ENCODE measurements around the gene CELSR1. TPM values are rescaled to one million over a fixed set of nuclear protein-coding genes. Genes with fewer than 3 reads are reported as not detected.

The CELSR1 gene
- total RNA-seq, 2 donors from 2014 or later, result 24.4 to 34.1 TPM

DNA sequence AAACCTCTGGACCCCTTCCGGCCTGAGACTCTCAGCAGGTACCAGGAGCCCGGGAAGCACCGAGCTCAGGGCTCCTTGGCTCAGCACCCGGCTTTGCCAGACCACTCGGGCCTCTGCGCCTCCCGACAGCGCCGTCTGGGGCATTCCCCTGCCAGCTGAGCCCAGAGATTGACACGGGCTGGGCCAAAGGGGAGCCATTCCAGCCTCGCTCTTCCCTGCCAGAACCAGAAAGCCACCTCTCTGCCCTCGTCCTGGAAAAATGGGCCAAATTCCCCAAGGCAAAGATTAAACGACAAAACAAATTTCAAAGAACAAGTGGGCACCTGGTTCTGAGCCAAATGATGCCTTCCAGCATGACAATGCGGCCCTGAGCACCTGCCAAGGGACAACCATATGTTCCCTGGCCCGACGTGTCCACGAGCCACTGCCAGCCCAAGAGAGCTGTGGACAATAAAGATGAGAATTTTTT, 59.3 kb downstream of the CELSR1 start:
- Mint-ChIP-seq H3K36me3 (ENCODE audit: low read depth) (peaks cover 12% of the 10 kb centered on the region), H3K27ac (no peak overlapping the region), H3K27me3 (ENCODE audit: insufficient read depth) (no peaks in the 10 kb centered on the region), H3K4me3 (no peak overlapping the region), H3K9me3 (peaks cover 22% of the 10 kb centered on the region), H3K4me1 (peaks cover 20% of the 10 kb centered on the region)
- TF ChIP-seq, protein P1, sequence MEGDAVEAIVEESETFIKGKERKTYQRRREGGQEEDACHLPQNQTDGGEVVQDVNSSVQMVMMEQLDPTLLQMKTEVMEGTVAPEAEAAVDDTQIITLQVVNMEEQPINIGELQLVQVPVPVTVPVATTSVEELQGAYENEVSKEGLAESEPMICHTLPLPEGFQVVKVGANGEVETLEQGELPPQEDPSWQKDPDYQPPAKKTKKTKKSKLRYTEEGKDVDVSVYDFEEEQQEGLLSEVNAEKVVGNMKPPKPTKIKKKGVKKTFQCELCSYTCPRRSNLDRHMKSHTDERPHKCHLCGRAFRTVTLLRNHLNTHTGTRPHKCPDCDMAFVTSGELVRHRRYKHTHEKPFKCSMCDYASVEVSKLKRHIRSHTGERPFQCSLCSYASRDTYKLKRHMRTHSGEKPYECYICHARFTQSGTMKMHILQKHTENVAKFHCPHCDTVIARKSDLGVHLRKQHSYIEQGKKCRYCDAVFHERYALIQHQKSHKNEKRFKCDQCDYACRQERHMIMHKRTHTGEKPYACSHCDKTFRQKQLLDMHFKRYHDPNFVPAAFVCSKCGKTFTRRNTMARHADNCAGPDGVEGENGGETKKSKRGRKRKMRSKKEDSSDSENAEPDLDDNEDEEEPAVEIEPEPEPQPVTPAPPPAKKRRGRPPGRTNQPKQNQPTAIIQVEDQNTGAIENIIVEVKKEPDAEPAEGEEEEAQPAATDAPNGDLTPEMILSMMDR (conservative IDR thresholded peaks at IDR 0.05), result no peak
- Histone ChIP-seq H3K27me3 (ENCODE audit: control insufficient read depth, insufficient read depth, low read length, poor library complexity, severe bottlenecking) (no peaks in the 10 kb centered on the region), H3K36me3 (ENCODE audit: control insufficient read depth, insufficient read depth, low read length) (no peaks in the 10 kb centered on the region), H3K4me3 (ENCODE audit: low read length) (no peak overlapping the region), H3K9me3 (ENCODE audit: control insufficient read depth, low read length) (peaks cover 6% of the 10 kb centered on the region), H3K4me1 (ENCODE audit: control insufficient read depth, insufficient read depth, low read length) (no peaks in the 10 kb centered on the region), H3K27ac (ENCODE audit: low read depth, low read length) (no peak overlapping the region), H3K9ac (ENCODE audit: extremely low read depth, low read length, poor library complexity, severe bottlenecking) (no peak overlapping the region)
- 93 to 95% methylated on average over 17 of the region's 17 CpGs for WGBS, 2 experiments (ENCODE audit: insufficient coverage in 1 of 2, insufficient read length in 1 of 2)
- DNase-seq, result no peak

DNA sequence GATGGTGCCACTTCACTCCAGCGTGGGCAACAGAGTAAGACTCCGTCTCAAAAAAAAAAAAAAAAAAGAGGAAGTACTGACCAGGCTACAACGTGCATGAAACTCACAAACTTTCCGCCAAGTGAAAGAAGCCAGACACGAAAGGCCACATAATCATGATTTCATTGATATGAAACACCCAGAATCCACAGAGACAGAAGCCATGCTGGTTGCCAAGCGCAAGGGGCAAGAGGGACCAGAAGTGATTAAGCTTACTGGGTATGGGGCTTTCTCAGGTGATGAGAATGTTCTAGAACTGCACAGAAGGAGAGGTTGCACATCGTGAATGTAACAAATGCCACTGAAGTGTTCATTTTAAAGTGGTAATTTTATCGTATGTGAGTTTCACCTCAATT, 60.9 kb downstream of the CELSR1 start:
- DNase-seq, result no peak
- no peak overlapping the region for H3K27ac Mint-ChIP-seq
- no peak overlapping the region for H3K4me3 Mint-ChIP-seq
- H3K27me3 Mint-ChIP-seq (ENCODE audit: insufficient read depth), result no peaks in the 10 kb centered on the region
- Histone ChIP-seq H3K27ac (ENCODE audit: low read depth, low read length) (no peak overlapping the region), H3K36me3 (ENCODE audit: control insufficient read depth, insufficient read depth, low read length) (no peaks in the 10 kb centered on the region), H3K9ac (ENCODE audit: extremely low read depth, low read length, poor library complexity, severe bottlenecking) (no peak overlapping the region), H3K4me3 (ENCODE audit: low read length) (no peak overlapping the region), H3K27me3 (ENCODE audit: control insufficient read depth, insufficient read depth, low read length, poor library complexity, severe bottlenecking) (no peaks in the 10 kb centered on the region), H3K9me3 (ENCODE audit: control insufficient read depth, low read length) (no peaks in the 10 kb centered on the region), H3K4me1 (ENCODE audit: control insufficient read depth, insufficient read depth, low read length) (no peaks in the 10 kb centered on the region)
- 96% methylated on average over 6 to 8 of the region's 8 CpGs for WGBS, 2 experiments (ENCODE audit: insufficient coverage in 1 of 2, insufficient read length in 1 of 2)
- H3K36me3 Mint-ChIP-seq (ENCODE audit: low read depth), result peaks cover 14% of the 10 kb centered on the region
- H3K9me3 Mint-ChIP-seq, result peaks cover 12% of the 10 kb centered on the region
- peaks cover 20% of the 10 kb centered on the region for H3K4me1 Mint-ChIP-seq
- TF ChIP-seq, protein P1 (conservative IDR thresholded peaks at IDR 0.05), result no peak

DNA sequence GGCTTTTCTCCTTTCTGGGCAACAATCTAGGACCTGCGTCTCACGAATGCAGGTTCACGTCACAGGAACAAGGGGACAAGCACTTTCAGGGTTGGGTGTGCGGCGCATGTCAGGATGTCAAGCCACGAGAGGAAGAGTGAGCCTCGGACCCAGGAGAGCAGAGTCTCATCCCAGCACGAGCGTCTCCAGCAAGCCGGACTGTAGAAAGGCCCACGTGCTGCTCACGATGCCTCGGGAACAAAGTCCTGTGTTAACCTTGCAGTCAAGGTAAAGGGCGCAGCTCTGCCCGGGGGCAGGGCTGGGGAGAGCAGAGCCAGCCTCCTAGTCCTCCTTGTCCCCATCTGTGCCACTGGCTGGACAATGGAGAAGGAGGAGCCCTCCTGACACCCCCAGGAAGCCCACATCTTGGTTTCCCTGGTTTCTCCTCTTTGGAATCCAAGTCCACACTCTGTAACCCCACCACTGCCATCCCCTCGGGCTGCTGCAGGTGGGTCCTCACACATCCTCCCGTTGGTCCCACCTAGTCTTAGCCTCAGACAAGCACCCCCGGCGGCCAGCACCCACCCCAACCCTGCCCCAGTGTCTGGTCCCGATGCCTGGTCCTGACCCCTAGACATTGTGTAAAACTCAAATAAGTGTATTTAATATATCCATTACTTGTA, 63.4 kb downstream of the CELSR1 start:
- no peaks in the 10 kb centered on the region for H3K4me1 ChIP-seq (ENCODE audit: control insufficient read depth, insufficient read depth, low read length)
- no peak for DNase-seq
- no peak overlapping the region for H3K4me3 Mint-ChIP-seq
- peaks cover 2% of the 10 kb centered on the region for H3K27me3 Mint-ChIP-seq (ENCODE audit: insufficient read depth)
- no peaks in the 10 kb centered on the region for H3K9me3 ChIP-seq (ENCODE audit: control insufficient read depth, low read length)
- no peaks in the 10 kb centered on the region for H3K27me3 ChIP-seq (ENCODE audit: control insufficient read depth, insufficient read depth, low read length, poor library complexity, severe bottlenecking)
- 92 to 94% methylated on average over 15 to 19 of the region's 20 CpGs for WGBS, 2 experiments (ENCODE audit: insufficient coverage in 1 of 2, insufficient read length in 1 of 2)
- H3K36me3 Mint-ChIP-seq (ENCODE audit: low read depth), result peaks cover 13% of the 10 kb centered on the region
- no peak overlapping the region for H3K9ac ChIP-seq (ENCODE audit: extremely low read depth, low read length, poor library complexity, severe bottlenecking)
- no peak overlapping the region for H3K27ac ChIP-seq (ENCODE audit: low read depth, low read length)
- no peak overlapping the region for H3K4me3 ChIP-seq (ENCODE audit: low read length)
- H3K36me3 ChIP-seq (ENCODE audit: control insufficient read depth, insufficient read depth, low read length), result no peaks in the 10 kb centered on the region
- TF ChIP-seq, protein P1 (conservative IDR thresholded peaks at IDR 0.05), result no peak
- H3K9me3 Mint-ChIP-seq, result peaks cover 19% of the 10 kb centered on the region
- H3K27ac Mint-ChIP-seq, result no peak overlapping the region
- peaks cover 2% of the 10 kb centered on the region for H3K4me1 Mint-ChIP-seq
